Measurements from ENCODE around the gene TOB1.

TOB1 gene

DNA sequence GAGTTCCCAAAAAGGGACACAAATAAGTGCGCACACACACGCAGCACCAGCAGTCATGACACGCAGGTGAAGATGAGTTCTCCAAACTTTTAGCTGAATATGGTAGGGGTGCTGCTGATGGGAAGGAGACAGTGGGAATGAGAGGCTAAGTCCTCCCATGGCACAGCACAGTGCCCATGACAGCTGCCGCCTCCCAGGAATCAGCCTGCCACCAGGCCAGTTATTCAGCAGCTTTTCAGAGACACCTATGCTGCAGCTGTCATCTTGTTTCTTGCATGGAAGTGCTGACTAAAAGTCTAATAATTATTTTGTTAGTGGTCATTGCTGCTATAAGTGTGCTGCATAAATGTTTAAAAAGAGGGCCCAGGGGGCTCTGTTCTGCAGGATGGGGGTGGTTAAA lies 18.6 kb downstream of the TOB1 start:
- DNase-seq (ENCODE audit: low read depth in 1 of 2, low spot score in 1 of 2): no peak

DNA sequence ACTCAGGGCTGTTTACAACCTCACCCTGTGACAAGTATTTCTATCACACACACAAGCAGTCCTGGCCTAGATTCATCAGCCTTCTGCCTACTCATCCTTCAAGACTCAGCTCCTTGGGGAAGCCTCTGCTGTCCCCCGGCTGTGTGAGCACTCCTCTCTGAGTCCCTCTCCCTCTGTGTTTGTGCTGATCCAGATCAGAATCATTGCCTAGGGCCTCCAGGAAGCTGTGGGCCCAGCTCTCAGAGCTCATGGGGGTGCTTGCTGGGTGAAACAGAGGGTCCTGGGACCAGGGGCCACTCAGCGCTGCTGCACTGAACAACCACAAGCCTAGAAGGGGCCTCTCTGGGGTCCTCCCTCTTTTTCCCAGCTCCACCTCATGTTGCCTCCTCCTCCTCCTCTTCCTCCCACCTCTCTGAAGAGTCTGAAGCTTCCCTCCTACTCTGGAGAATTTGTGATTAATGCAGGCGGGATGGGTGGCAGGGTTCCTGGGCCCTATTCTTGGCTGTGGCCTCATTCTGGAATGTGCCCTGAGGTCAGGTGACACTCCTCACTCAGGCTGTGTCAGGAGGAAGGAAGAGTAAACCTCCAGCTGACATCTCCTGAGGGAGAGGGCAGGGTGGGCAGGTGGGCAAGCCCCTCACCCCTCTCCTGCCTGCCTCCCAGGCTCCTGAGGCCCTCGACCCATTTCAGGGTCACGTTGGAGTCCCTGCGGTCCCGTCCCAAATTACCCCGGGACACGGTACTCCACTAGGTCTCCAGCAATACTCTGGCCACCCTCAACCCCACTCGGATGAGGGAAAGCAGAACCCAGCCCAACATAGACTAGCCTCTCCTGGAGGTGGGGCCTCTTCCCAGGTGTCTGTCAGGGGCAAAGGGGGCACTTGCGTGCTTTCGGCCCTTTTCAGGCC lies 20.7 kb downstream of the TOB1 start:
- no peak for DNase-seq (ENCODE audit: low read depth in 1 of 2, low spot score in 1 of 2)

DNA sequence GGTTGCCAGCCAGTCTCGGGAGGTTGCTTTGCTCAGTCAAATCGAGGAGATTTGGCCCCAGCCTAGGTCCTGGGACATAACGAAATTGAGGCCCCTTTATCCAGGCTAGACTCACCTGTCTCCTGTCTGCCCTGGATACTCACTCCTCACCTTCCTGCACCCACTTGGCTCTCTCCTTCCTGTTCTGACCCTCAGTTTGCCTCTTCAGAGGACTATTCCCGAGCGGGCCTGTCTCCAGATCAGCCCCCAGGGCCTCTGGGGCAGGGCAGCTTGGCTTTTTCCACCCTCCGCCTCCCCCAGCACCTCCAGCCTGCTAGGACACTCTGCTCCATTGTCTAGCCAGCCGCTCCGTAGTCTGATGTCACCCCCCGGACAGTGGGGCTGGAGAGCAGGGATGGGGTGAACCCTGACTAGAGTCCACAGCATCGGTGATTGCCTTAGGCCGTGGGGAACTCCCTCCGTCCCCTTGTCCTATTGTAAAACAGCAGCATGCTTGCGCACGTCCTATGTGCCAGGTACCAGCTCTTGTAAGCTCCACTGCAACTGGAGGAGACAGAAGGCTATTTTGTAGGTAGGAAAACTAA lies 21.9 kb downstream of the TOB1 start:
- DNase-seq (ENCODE audit: low read depth in 1 of 2, low spot score in 1 of 2): no peak

GRCh38 chr17:50843150-50843905 lies 22.8 kb downstream of the TOB1 start:
- no peak for DNase-seq (ENCODE audit: low read depth in 1 of 2, low spot score in 1 of 2)

DNA sequence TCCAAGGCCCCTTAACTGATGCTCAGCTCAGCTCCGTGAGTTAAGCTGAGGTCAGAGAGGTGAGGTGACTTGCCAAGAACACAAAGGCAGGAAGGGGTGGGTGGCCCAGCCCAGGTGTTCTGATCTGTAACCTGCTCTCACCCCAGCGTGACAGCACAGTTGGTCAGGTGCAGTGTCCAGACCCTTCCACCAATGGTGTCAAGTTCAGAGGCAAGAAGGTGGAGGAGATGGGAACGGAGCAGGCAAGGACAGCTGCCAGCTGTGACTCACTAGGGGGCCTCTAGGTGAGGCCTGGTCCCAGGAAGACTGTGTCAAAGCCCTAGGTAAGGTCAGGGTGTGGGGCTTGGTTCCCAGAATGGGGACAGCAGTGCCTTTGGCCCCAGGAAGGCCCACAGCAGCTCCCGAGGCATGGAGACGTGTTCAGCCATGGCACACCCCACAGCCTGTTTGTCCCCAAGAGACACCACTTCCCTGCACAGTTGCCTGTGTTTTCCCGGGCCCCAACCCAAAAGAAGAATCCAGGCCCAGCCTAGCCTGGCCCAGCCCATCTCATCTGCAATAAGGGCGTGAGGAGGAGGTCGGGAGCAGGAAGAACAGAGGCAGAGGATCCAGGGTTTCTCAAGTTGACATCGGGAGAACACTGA lies 23.5 kb downstream of the TOB1 start:
- DNase-seq (ENCODE audit: low read depth in 1 of 2, low spot score in 1 of 2): no peak

- peak in 1 of 2 donors; percentile 24 for DNase-seq (ENCODE audit: low read depth in 1 of 2, low spot score in 1 of 2)
Measured at GRCh38 chr17:50841949-50842354, 24.2 kb downstream of the TOB1 start.

- no peak for DNase-seq (ENCODE audit: low read depth in 1 of 2, low spot score in 1 of 2)
Measured at GRCh38 chr17:50841277-50841948, 24.7 kb downstream of the TOB1 start.

GRCh38 chr17:50840311-50840851 lies 25.8 kb downstream of the TOB1 start:
- no peak for DNase-seq (ENCODE audit: low read depth in 1 of 2, low spot score in 1 of 2)

- no peak for DNase-seq (ENCODE audit: low read depth in 1 of 2, low spot score in 1 of 2)
Measured at GRCh38 chr17:50839591-50840310, 26.4 kb downstream of the TOB1 start.

DNA sequence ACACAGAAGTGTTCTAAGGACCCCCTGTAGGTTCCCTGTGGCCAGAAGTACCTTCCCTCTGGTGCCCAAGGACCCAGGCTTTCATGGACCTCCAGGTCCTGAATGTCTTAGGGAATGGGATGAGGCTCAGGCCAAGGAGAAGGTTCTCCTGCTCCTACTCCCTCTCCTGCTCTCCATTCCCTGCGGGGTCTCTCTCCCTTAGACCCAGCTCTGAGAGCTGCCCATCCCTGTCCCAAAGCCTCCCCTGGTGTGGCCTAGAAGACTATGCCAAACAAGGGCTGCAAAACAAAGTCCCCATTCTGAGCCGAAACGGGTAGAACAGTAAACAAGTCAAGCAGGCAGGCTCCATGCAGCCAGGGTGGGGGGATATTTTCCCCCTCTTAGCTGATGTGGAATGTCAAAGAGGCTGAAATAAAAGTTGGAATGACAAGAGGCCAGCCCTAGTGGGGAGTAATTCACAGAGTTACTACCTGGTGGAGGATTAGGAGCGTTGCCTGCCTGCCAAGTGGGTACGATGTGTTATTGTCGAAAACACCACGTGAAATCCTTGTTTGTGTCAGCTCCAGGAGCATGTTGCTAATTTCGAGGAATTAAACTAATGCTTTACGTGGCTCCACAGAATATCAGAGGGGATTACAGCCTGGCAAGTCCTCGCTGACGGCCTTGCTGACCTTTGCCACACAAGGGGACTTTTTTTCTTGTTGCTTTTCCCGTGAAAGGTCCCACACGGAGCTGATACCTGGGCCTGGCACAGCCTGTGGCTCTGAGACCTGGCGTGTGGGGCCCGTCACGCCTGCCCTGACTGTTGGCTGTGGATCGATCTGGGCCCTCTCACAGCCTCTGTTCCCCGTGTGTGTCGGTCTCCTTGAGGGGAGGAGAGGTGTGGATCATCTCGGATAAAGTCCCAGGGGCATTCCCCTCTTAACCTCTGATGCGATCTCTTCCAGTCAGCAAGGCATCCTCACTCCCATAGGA lies 27.9 kb downstream of the TOB1 start:
- DNase-seq (ENCODE audit: low read depth in 1 of 2, low spot score in 1 of 2): no peak

DNA sequence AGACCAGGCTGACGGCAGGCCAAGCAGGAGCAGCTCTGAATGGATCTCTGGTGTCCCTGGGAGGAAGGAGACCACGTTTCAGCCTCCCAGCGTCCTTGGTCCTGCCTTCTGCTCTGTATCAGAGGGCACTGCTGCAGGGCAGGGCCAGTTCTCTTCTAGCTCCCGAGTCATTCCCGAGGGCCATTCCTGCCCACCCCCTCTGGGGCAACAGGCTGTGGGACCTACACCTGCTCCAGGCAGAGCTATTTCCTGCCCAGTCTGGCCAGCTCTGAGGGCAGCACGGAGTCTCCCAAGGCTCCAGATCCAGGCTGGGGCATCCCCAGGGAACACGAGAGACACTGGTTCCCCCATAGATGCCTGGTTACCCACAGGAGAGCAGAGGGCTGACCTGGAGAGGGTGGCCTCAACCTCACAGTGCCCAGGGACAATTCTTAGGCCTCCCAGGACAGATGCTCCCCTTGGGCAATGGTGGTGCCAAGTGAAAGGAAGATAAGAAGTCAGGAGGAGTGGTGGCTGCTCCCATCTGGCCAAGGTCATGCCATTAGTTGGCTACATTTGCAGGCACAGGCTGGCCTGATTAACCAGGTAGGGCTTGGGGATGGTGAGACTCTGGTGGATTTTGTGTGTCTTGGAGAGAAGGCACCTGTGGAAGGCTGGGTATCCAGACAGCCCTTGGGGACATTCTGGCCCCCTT lies 28.7 kb downstream of the TOB1 start:
- no peak for DNase-seq (ENCODE audit: low read depth in 1 of 2, low spot score in 1 of 2)

DNA sequence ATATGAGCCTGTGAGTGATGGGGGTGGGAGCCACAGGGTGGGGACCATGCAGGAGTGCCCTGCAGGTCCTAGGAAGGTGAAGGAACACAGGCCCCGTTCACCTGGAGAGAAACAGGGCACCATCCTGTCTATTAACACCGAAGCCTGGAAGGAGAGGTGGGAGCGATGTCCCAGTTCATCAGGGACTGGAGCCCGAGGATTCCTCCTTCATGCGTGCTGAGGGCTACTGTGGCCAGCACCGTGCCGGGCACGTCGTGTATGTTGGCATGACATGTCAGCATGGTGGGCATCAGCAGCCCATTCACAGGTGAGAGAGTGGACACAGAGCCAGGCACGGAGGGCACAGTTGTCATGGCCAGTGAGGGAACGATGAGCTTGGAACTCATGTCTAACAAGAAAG lies 29.3 kb downstream of the TOB1 start:
- DNase-seq (ENCODE audit: low read depth in 1 of 2, low spot score in 1 of 2): no peak

- DNase-seq (ENCODE audit: low read depth in 1 of 2, low spot score in 1 of 2): no peak
Measured at GRCh38 chr17:50835301-50836234, 30.6 kb downstream of the TOB1 start, which contains the start of gene WFIKKN2. WFIKKN2 (plus strand) TSS chr17:50835586; CDS start chr17:50835938, 352 bp downstream.

GRCh38 chr17:50834429-50835300 lies 31.5 kb downstream of the TOB1 start:
- DNase-seq (ENCODE audit: low read depth in 1 of 2, low spot score in 1 of 2): no peak

DNA sequence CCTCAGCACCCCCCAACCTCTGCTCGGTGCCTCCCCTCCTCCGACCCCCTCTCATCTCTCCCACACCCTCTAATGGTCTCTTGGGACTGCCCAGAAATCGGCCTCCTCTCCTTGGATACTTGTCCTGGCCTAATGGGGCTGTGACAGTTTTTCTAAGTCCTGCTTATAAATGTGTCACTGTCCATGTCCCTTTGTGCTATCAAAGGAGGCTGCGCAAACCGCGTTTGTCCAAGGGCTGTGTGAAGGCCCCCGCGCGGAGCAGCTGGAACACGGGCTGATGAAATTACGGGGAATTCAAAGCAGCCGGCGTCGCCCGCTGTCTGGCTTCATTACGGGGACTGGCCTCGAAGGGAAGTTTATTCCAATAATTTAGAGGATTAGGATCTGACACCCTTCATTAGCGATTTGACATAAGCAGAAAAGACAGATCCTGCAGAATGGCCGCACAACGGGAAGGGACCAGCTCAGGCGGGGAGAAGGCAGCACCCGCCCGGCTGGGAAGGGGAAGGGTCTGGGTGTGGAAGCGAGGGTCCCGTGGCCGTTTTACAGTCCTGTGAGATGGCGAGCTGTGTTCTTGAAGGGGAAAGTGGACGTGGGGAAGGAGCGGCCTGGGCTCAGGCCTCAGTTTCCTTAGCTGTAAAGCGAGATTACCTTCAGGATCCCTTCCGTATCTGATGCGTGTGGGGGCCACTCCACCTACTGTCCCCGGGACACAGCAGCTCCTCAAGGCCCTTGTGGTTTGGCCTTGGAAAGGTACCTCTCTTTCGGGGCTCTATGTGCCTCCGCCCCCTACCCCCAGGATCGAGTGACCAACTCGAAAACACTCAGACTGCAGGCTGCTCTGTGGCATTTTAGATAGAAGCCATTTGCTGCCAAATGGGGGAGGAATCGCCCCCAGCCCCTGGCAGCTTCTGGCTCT lies 32.4 kb downstream of the TOB1 start:
- DNase-seq (ENCODE audit: low read depth in 1 of 2, low spot score in 1 of 2): no peak
